Thymus (tissue), 11 donors: ENCODE data around the gene ACTL10. TPM values are rescaled to one million over a fixed set of nuclear protein-coding genes. Genes with fewer than 3 reads are reported as not detected.
"Not testable (repeated sequence)": the region's sequence is repeated elsewhere in the genome, so short reads cannot be mapped to it uniquely, and the experiment has no call there.

Source experiments
- DNase-seq, 9 donors: peaks; one replicate each; pipeline ENCODE4 v3.0.0-alpha.2; 2013; ENCODE audit warnings: low spot score in 9 of 9, low read depth in 6 of 9, missing footprints in 1 of 9
- H3K27ac ChIP-seq, 2 donors: one replicate each; pipeline ENCODE4 v1.5.1; 2013; ENCODE audit warnings: control low read depth in 1 of 2, low read depth in 1 of 2, low read length in 1 of 2, mild to moderate bottlenecking in 1 of 2, moderate library complexity in 1 of 2
- H3K27me3 ChIP-seq, 2 donors: one replicate each; pipeline ENCODE4 v1.5.1; 2013; ENCODE audit warnings: low read length in 1 of 2; ENCODE audit not compliant: control insufficient read depth in 2 of 2, insufficient read depth in 1 of 2
- H3K36me3 ChIP-seq, 2 donors: one replicate each; pipeline ENCODE4 v1.5.1; 2013; ENCODE audit warnings: low read length in 1 of 2, mild to moderate bottlenecking in 1 of 2, moderate library complexity in 1 of 2; ENCODE audit not compliant: control insufficient read depth in 2 of 2, insufficient read depth in 2 of 2
- H3K4me1 ChIP-seq, 2 donors: one replicate each; pipeline ENCODE4 v1.5.1; 2013; ENCODE audit warnings: low read length in 2 of 2; ENCODE audit not compliant: control insufficient read depth in 2 of 2, insufficient read depth in 2 of 2
- H3K4me3 ChIP-seq, 2 donors: one replicate each; pipeline ENCODE4 v1.5.1; 2013; ENCODE audit warnings: low read length in 2 of 2, control low read depth in 1 of 2, mild to moderate bottlenecking in 1 of 2
- H3K9me3 ChIP-seq, 2 donors: one replicate each; pipeline ENCODE4 v1.5.1; 2013; ENCODE audit warnings: low read length in 1 of 2, mild to moderate bottlenecking in 1 of 2; ENCODE audit not compliant: control insufficient read depth in 2 of 2, insufficient read depth in 1 of 2
- WGBS: extraction: QIAGEN DNeasy Blood & Tissue Kit; methylation state at CpG from one replicate; pipeline ENCODE4 v1.1.7; 2013; 5-methylcytosine and 5-hydroxymethylcytosine counted together
- polyA plus RNA-seq: library from polyadenylated mRNA; stranded (reverse); fragments of 200-250 nt; gene quantifications from one replicate; pipeline ENCODE4 v1.2.3, GENCODE V29; 2013
- total RNA-seq: library from RNA; stranded (reverse); fragments of 120-200 nt; gene quantifications from one replicate; pipeline ENCODE4 v1.2.4, GENCODE V29; 2013
- donor health status: healthy.

The ACTL10 gene
- total and polyA plus RNA-seq, 2 donors, result 1.2 to 2.8 TPM

DNA sequence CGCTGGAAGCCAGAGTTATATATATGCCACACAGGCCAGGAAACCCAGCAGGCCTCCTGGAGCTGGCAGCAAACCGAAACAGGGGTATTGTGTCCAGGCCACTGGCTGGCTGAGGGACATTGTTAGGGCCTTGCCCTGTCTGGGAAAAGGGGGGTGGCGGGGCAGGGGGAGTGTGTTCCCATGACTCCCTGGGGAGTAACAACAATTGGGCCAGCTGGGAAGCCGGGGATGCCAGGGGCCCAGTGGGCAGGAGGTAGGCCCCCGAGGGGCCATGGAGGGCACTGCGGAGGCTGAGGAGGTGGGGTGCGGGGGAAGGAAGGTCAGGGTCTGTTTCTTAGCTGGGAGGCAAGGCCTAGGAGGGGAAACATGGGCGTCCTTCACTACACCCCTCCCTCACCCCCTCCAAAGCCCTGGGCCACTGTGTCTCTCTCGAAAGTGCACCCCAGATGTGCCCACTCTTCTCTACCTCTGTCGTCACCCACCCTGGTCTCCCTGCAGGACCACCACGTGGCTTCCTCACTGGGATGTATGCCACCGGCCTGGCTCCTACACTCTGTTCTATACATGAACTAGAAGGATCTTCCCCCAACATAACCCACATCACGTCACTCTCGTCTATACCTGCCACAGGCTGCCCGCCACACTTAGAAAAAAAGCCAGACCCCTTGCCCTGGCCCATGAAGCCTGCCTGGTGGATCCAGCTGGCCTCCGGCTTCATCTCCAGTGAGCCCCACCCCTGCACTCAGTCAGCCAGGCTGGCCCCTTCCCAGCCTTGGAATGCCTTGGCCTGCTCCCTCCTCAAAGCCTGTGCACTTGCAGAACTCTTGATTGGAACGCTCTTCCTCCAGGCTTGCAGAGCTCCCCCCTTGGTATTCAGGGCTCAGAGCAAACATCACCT is 27.2 kb downstream of the ACTL10 start:
- Histone ChIP-seq H3K36me3 (no peaks in the 10 kb centered on the region), H3K9me3 (peaks cover 0 to 3% of the 10 kb centered on the region in 2 donors), H3K4me1 (peaks cover 3 to 20% of the 10 kb centered on the region in 2 donors), H3K27me3 (no peaks in the 10 kb centered on the region), H3K4me3 (no peak overlapping the region), H3K27ac (no peak overlapping the region)
- WGBS, result 96% methylated on average over 17 of the region's 17 CpGs
- DNase-seq, result no peak

DNA sequence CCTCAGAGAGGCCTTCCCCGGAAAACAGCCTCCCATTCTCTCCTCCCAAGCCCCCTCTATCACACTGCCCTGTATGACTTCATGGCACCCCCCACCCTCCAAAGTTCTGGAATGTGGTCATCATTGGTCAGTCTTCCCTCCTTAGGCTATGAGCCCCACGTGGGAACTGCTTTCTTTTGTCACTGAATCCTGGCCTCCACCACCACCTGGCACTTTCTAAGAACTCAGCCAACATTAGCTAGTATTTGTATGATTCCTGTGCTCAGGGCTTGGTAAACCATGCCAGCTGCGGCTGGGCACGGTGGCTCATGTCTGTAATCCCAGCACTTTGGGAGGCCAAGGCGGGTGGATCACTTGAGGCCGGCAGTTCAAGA is 27.9 kb downstream of the ACTL10 start:
- DNase-seq, result no peak
- peaks cover 3 to 15% of the 10 kb centered on the region in 2 donors for H3K4me1 ChIP-seq
- no peak overlapping the region for H3K27ac ChIP-seq
- no peaks in the 10 kb centered on the region for H3K36me3 ChIP-seq
- H3K27me3 ChIP-seq, result no peaks in the 10 kb centered on the region
- no peak overlapping the region for H3K4me3 ChIP-seq
- 93% methylated on average over 6 of the region's 6 CpGs for WGBS
- peaks cover 0 to 3% of the 10 kb centered on the region in 2 donors for H3K9me3 ChIP-seq

DNA sequence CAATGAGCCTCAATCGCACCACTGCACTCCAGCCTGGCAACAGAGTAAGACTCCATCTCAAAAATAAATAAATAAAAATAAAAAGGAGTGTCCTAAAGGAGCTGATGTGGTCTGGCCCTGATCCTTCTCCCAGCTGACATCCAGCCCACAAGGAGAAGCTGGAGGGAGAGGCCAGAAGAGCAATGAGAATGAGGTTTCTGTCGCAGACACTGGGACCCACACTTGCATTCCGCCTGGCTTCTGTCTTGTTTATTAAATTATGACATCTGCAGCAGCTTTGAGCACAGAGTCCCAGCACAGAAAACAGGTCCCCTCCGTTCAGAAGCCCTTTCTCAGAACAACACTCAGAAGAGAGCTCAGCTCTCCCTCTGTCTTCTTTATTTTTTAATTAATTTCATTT is 29.7 kb downstream of the ACTL10 start:
- Histone ChIP-seq H3K27ac (no peak overlapping the region), H3K4me3 (no peak overlapping the region), H3K9me3 (peaks cover 0 to 11% of the 10 kb centered on the region in 2 donors), H3K27me3 (no peaks in the 10 kb centered on the region), H3K36me3 (no peaks in the 10 kb centered on the region), H3K4me1 (no peaks in the 10 kb centered on the region)
- 97% methylated on average over 4 of the region's 4 CpGs for WGBS
- DNase-seq, result no peak

DNA sequence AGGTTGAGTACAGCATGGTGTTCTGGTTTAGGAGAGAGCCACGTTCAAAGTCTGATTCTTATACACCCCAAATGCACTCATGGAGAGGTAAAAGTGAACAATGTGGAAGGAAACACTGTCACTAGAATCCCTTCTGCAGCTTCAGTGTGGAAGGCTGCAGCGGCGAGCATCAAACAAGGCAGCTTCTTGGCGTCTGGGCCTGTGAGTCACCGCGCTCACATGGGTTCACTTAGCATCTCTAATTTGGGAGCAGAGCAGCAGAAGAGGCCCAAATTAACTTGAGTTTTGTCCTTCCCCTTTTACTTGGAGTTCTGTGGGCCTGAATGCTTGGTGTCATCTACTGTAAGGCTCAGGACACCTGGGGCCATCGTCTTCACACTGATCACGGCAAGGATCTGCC is 30.4 kb downstream of the ACTL10 start:
- no peak for DNase-seq
- Histone ChIP-seq H3K4me3 (no peak overlapping the region), H3K27me3 (no peaks in the 10 kb centered on the region), H3K4me1 (no peaks in the 10 kb centered on the region), H3K27ac (no peak overlapping the region), H3K36me3 (no peaks in the 10 kb centered on the region), H3K9me3 (peaks cover 0 to 11% of the 10 kb centered on the region in 2 donors)
- WGBS, result 94% methylated on average over 8 of the region's 8 CpGs

DNA sequence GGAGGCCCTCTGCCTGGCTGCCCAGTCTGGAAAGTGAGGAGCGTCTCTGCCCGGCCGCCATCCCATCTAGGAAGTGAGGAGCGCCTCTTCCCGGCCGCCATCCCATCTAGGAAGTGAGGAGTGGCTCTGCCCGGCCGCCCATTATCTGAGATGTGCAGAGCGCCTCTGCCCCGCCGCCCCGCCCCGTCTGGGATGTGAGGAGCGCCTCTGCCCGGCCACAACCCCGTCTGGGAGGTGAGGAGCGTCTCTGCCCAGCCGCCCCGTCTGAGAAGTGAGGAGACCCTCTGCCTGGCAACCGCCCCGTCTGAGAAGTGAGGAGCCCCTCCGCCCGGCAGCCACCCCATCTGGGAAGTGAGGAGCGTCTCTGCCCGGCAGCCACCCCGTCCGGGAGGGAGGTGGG is 32.2 kb downstream of the ACTL10 start:
- DNase-seq, H3K4me1 ChIP-seq, H3K4me3 ChIP-seq, H3K27me3 ChIP-seq, H3K36me3 ChIP-seq, H3K27ac ChIP-seq: not testable (repeated sequence)
- H3K9me3 ChIP-seq, result peaks cover 0 to 11% of the 10 kb centered on the region in 2 donors
- 95% methylated on average over 19 of the region's 27 CpGs for WGBS

DNA sequence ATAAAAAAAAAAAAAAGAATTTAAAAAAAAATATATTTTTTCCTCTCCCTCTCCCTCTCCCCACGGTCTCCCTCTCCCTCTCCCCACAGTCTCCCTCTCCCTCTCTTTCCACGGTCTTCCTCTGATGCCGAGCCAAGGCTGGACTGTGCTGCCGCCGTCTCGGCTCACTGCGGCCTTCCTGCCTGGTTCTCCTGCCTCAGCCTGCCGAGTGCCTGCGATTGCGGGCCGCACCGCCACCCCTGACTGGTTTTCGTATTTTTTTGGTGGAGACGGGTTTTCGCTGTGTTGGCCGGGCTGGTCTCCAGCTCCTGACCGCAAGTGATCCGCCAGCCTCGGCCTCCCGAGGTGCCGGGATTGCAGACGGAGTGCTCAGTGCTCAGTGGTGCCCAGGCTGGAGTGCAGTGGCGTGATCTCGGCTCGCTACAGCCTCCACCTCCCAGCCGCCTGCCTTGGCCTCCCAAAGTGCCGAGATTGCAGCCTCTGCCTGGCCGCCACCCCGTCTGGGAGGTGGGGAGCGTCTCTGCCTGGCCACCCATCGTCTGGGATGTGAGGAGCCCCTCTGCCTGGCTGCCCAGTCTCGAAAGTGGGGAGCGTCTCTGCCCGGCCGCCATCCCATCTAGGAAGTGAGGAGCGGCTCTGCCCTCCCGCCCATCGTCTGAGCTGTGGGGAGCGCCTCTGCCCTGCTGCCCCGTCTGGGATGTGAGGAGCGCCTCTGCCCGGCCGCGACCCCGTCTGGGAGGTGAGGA is 34.1 kb downstream of the ACTL10 start:
- H3K27me3 ChIP-seq, result not testable (repeated sequence)

DNA sequence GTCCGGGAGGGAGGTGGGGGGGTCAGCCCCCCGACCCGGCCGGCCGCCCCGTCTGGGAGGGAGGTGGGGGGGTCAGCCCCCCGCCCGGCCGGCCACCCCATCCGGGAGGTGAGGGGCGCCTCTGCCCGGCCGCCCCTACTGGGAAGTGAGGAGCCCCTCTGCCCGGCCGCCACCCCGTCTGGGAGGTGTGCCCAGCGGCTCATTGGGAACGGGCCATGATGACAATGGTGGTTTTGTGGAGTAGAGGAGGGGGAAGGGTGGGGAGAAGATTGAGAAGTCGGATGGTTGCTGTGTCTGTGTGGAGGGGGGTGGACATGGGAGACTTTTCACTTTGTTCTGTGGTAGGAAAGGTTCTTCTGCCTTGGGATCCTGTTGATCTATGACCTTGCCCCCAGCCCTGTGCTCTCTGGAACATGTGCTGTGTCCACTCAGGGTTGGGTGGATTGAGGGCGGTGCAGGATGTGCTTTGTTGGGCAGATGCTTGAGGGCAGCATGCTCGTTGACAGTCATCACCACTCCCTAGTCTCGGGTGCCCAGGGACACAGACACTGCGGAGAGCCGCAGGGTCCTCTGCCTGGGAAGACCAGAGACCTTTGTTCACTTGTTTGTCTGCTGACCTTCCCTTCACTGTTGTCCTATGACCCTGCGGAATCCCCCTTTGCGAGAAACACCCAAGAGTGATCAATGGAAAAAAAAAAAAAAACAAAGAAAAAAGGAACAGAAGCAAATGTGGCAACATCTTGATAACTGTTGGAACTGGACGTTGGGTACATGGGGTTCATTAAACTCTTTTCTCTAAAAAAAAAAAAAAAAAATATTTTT is 35.1 kb downstream of the ACTL10 start:
- no peaks in the 10 kb centered on the region for H3K27me3 ChIP-seq
- H3K27ac ChIP-seq, result no peak overlapping the region
- H3K4me3 ChIP-seq, result no peak overlapping the region
- H3K36me3 ChIP-seq, result peaks cover 4 to 7% of the 10 kb centered on the region in 2 donors
- 98% methylated on average over 25 of the region's 27 CpGs for WGBS
- no peaks in the 10 kb centered on the region for H3K4me1 ChIP-seq
- DNase-seq, result no peak
- peaks cover 0 to 11% of the 10 kb centered on the region in 2 donors for H3K9me3 ChIP-seq

More for the DNA sequence above, 34.1 kb downstream of the ACTL10 start:
- WGBS, result 94% methylated on average over 42 of the region's 45 CpGs
- H3K36me3 ChIP-seq, H3K4me3 ChIP-seq, H3K4me1 ChIP-seq, H3K27ac ChIP-seq, DNase-seq: not testable (repeated sequence)
- H3K9me3 ChIP-seq, result peaks cover 0 to 11% of the 10 kb centered on the region in 2 donors

DNA sequence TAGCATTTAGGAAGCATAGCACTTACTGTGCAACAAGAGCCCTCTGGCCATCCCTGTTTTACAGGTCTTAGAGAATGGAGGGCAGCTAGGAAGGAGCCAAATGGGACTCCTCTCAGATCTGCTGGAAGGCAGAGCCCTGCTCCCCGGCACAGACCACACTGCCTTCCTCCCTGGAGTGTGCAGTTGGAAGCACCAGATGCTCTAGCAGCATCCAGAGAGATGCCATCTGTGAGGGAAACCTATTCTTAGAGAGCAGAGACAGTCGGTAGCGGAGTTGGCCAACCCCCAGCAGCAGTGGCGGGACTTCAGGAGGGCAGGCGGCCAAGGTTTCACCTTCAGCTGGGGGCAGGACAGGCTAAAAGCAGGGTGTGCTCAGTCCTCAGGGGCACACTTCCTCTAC is 36.1 kb downstream of the ACTL10 start:
- Histone ChIP-seq H3K9me3 (peaks cover 0 to 11% of the 10 kb centered on the region in 2 donors), H3K4me3 (no peak overlapping the region), H3K27ac (no peak overlapping the region), H3K4me1 (no peaks in the 10 kb centered on the region), H3K36me3 (peaks cover 9 to 17% of the 10 kb centered on the region in 2 donors), H3K27me3 (no peaks in the 10 kb centered on the region)
- DNase-seq, result no peak
- 75% methylated on average over 5 of the region's 5 CpGs for WGBS
